ENCODE data around the gene HNRNPUL2. TPM values are rescaled to one million over a fixed set of nuclear protein-coding genes. Genes with fewer than 3 reads are reported as not detected.
A peak's percentile ranks its signal among the peaks of the same experiment; 100 is the strongest.
"Not testable (repeated sequence)": the region's sequence is repeated elsewhere in the genome, so short reads cannot be mapped to it uniquely, and the experiment has no call there.

The HNRNPUL2 gene
- total RNA-seq: 30.4 TPM
- long read RNA-seq, full-length matches to known transcripts: 1 of 9 reads
- long read RNA-seq, partial matches to known transcripts: 0 of 9 reads
- long read RNA-seq, other reads (novel, unspliced or antisense): 8 of 9 reads

DNA sequence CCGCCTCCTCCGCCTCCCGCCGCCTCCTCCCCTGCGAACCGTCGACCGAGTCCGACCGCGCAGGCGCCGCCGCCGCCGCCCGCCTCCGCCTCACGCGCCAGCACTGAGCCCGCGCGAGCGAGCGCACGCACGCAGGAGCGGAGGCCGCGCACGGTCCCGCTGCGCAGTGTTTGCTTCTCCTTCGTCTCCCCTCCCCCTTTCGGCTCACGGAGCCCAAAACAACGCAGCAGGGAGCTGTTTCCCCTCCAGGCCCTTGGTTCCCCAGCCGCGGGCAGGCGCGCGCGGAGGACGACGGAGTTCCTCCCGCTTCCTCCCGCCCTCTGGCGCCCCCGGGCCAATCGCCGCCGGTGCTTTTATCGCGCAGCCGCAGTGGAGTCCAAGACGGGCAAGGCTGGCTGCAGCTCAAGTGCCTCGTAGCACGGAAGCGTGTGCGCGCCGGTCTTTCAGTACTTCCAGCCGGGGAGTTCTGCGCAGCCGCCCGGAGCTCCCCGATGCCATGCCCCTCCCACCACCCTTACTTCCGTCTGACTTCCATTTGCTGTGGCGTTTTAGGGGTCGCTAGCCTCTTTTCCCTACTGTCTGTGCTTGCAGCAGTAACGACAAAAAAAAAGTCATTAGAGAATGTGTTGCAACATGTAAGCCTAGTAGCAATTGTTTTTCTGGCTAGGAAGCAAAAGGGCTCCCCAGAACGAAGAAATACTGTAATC, at the start of gene HNRNPUL2:
Gene HNRNPUL2, minus strand, starts transcription at position 293 of the 707 bp plus-strand sequence. CDS start 301 bp downstream, outside the sequence.
- DNase-seq (peak; percentile 99), ATAC-seq (ENCODE audit: poor library complexity) (peak; percentile 94)
- intact Hi-C loops (cut with DNase I): no loop called here

DNA sequence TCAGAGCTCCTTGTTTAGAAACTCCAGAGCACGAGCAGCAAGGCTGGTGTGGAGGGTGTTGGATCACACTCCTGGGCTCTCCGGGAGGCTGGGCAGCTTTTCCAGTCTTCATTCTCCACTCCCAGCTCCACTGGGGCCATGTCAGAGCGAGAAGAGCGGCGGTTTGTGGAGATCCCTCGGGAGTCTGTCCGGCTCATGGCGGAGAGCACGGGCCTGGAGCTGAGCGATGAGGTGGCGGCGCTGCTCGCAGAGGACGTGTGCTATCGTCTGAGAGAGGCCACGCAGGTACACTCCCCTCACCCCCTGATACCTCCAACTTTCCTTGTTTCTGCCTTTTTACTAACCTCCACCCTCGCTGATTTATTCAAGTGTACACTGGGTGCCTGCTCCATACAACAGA, 48.4 kb upstream of the HNRNPUL2 start:
- ATAC-seq (ENCODE audit: poor library complexity): no peak
- no peak for DNase-seq
- intact Hi-C loops (cut with DNase I): no loop called here

DNA sequence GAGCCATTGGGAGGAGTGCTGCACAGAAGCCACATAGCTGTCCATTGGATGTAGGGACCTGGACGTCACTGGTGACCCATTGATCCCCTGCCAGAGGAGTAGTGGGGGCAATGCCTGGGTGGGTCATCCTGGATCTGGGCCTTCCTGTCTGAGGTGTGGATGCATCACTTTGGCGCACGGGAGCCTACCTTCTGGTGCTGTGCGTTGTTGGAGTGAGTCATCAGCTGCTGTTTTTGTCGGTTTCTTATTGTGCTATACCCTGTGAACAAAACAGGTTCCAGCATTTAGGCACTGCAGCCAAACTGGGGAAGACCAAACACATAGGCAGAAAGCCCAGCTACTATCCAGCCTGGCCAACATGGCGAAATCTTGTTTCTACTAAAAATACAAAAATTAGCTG, 47.1 kb upstream of the HNRNPUL2 start:
- intact Hi-C loops (cut with DNase I): no loop called here
- no peak for DNase-seq
- no peak for ATAC-seq (ENCODE audit: poor library complexity)

DNA sequence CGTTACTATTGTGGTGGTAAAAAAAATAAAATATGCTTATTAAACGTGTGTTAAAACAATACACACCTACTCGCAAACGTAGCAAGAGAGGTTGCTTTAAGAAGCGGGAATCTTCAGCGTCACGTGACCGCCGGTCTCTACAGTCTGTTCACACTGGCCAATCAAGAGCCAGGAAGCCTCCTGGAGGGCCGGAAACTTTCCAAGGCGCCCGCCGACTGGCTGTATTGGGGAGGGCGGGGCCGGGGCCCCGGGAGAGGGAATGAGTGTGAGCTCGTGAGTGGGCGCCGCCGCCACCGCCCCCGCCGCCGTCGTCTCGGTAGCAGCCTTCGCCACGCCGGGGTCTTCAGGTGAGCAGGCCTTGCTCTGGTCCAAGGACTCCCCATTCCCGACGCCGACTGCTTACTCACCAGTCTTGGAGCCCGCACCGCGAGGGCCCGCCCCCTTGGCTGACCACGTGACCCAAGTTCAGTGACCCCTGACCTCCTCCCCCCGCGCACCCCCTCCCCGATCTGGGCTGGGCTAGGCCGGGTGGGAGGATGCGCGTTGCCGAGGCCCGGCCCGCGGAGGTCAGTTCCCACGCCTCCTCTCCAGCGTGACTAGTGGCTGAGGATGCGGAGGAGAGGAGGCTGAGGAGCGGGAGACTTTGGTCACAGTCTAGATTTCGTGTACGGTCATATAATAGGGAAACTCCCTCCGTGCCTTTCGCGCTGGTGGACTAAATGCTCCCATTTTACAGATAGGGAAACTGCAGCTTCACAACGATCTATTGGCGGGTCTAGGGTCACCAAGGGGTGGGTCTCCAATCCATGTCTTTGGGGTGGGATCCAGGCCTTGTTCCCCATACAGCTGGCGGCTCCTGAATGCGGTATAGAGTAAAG, 44.1 kb upstream of the HNRNPUL2 start, which contains the start of gene TAF6L:
Gene TAF6L, plus strand, starts transcription at position 253 of the 878 bp plus-strand sequence. CDS start 4,388 bp downstream, outside the sequence.
- DNase-seq (peak; percentile 99), ATAC-seq (ENCODE audit: poor library complexity) (peak; percentile 98)
- intact Hi-C loops (cut with DNase I): no loop called here

GRCh38 chr11:62770778-62771143, 43.5 kb upstream of the HNRNPUL2 start:
- intact Hi-C loops (cut with DNase I): no loop called here
- ATAC-seq (ENCODE audit: poor library complexity): peak; percentile 22
- no peak for DNase-seq

- peak; percentile 41 for DNase-seq
- ATAC-seq (ENCODE audit: poor library complexity); intact Hi-C loops (cut with DNase I): not testable (repeated sequence)
Measured at GRCh38 chr11:62760867-62761227, 33.6 kb upstream of the HNRNPUL2 start.

GRCh38 chr11:62757846-62758788, 30.9 kb upstream of the HNRNPUL2 start:
- intact Hi-C loops (cut with DNase I): no loop called here
- no peak for DNase-seq
- ATAC-seq (ENCODE audit: poor library complexity): no peak

DNA sequence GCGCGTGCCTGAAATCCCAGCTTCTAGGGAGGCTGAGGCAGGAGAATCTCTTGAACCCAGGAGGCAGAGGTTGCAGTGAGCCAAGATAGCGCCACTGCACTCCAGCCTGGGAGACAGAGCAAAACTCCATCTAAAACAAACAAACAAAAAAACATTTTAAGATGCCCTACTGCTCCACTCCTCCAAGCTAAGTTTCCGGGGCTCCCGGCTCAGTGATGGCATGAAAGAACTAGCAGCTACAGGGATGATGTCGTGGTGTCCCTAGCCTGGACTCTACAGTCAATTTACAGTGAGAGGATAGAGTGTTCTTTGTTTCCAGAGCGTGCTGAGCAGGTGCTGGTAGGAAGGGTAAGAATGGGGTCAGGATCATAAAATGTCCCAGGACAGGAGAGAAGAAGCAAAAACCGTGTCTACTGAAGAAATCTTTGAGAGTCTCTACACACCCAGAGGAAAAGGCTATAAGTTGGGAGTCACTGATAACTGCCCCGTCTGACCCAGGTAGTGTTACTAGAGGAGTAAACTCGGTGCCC, 27.9 kb upstream of the HNRNPUL2 start:
- DNase-seq: peak; percentile 6
- intact Hi-C loops (cut with DNase I): no loop called here
- no peak for ATAC-seq (ENCODE audit: poor library complexity)

DNA sequence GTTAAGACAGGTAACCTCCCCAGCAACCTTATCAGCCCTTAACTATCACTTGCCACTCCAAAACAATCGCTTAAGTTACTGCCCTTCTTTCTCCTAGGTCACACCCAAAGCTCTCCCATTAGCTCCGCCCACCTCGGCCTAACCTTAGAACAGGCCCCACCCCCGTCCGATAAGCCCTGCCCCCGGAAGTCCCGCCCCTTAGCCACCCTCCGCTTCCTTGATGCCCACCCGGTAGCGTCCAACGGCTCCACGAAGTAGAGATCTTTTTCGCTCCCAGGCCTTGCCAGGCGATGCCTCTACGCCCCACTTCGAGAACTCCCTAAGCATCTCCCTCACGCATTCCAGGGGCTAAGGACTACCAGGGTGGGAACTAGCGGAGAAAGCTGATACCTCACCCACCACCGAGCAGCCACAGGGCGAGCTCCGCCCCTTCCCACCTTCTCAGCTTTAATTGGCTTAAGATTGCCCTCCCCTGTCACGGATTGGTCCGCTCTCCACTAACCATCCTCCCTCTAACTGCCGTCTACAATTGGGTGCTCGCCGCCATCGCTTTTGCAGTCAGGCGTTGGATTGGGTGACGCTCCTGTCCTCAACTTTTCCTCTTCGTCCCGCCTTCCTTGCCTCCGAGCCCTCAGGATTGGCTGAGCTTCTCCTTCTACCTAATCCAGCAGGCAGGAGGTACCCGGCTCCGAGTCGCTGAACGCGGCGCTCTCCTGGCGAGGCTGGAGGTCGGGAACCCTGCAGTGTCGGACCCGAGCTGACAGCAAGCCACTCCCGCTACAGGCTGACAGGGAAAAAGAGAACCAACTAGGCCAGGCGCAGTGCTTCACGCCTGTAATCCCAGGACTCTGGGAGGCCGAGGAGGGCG, 26.7 kb upstream of the HNRNPUL2 start, which contains the start of gene ZBTB3:
Gene ZBTB3, minus strand, starts transcription at position 425 of the 868 bp plus-strand sequence. CDS start 496 bp downstream, outside the sequence.
- intact Hi-C loops (cut with DNase I): no loop called here
- DNase-seq (peak; percentile 97), ATAC-seq (ENCODE audit: poor library complexity) (peak; percentile 97)

- peak; percentile 42 for DNase-seq
- no peak for ATAC-seq (ENCODE audit: poor library complexity)
- intact Hi-C loops (cut with DNase I): no loop called here
Measured at GRCh38 chr11:62752994-62753735, 25.9 kb upstream of the HNRNPUL2 start.

DNA sequence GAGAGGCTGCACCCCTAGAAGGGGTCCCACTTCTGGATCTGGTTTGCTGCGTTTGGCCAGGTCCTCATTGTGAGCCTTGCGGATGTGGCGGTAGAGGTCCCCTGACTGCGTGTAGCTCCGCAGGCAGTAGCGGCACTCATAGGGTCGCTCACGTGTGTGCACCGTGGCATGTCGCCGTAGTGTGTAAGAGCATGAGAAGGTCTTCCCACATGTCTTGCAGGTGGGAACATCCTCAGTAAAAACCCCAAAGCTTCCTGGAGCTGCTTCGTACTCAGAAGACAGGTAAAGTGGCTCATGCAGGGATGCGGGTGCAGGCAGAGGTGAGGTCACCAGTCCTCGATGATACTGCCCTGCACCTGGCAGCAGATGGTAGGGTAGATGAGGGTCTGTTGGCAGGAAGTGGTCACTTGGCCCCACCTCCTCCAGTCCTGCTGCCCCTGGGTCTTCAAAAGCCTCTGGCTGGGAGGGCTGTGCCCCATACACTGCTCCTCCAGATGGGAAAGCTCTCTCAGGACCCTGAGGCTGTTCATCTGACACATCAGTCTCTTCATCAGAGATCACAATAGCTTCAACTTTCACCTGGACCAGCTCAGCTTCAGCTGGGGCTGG, 25.0 kb upstream of the HNRNPUL2 start:
- DNase-seq (peak; percentile 38), ATAC-seq (ENCODE audit: poor library complexity) (no peak)
- intact Hi-C loops (cut with DNase I): no loop called here

DNA sequence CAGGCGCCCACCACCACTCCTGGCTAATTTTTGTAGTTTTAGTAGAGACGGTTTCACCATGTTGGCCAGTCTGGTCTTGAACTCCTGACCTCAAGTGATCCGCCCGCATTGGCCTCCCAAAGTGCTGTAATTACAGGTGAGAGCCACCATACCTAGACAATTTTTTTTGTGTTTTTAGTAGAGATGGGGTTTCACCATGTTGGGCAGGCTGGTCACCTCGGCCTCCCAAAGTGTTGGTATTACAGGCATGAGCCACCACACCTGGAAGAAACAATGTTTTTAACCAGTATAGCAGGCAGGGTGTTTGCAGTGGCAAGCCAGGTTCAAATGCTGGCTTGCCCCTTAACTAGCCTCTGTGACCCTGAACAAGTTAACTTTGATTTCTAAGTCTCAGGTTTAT, 22.7 kb upstream of the HNRNPUL2 start:
- intact Hi-C loops (cut with DNase I); ATAC-seq (ENCODE audit: poor library complexity): not testable (repeated sequence)
- DNase-seq: peak; percentile 13

DNA sequence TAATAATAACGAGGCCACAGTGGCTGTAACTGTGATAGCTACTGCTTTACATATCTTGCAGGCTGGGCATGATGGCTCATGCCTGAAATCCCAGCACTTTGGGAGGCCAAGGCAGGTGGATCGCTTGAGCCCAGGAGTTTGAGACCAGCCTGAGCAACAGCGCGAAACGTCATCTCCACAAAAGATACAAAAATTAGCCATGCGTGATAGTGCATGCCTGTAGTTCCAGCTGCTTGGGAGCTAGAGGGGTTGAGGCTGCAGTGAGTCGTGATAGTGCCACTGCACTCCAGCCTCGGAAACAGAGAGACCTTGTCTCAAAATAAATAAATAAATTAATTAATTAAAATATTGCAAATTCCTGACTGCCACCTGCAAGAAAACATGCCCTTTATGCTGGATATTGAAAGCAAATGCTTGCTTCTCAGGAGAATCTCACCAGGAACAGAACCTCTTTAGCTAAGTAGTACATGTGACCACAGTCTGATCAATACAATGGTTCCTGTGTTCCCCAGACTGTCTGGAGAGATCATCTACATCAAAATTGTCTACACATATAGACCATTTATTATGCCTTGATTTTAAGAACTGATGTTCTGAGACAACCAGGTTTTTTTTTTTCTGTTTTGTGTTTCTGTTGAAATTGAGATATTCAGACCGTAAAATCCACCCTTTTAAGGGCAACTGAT, 20.4 kb upstream of the HNRNPUL2 start:
- intact Hi-C loops (cut with DNase I): no loop called here
- ATAC-seq (ENCODE audit: poor library complexity): no peak
- no peak for DNase-seq

DNA sequence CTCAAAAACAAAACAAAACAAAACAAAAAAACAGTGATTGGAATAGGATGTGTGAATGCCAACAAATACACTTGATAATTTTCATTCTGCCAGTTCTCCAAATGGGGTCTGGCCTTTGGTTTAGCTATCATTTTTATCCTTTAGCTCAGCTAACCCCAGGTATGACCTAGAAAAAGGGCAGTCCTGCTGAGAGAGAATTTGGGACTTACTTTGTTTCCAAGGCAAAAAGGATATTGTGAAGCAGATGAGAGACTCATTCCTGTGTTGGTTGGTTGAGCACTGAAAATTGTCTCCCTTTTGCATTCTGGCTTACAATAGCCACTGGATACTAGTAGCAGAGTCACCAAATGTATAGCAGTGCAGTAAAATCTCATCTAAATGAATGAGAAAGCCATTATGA, 9.9 kb upstream of the HNRNPUL2 start:
- ATAC-seq (ENCODE audit: poor library complexity): no peak
- DNase-seq: no peak
- intact Hi-C loops (cut with DNase I): no loop called here

DNA sequence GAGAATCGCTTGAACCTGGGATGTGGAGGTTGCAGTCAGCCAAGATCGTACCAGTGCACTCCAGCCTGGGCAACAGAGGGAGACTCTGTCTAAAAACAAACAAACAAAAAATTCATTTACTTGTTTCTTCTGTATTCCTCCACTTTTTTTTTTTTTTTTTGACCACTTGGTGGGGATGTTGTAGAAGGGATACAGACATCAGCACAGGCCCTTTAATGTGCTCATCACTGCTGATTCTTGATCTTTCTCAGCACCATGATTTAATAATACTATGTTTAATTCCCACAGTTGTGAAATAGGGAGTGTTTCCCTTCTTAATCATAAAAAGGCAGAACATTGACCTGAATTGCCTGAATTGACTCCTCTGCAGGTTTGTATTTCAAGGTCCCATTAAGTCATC, 5.6 kb upstream of the HNRNPUL2 start:
- intact Hi-C loops (cut with DNase I): no loop called here
- DNase-seq (no peak), ATAC-seq (ENCODE audit: poor library complexity) (no peak)

- ATAC-seq (ENCODE audit: poor library complexity); intact Hi-C loops (cut with DNase I); DNase-seq: not testable (repeated sequence)
Measured at GRCh38 chr11:62730076-62730475, 2.8 kb upstream of the HNRNPUL2 start.

Measured in Right ventricle myocardium superior (tissue), 1 donor.